HFF-Myc (cell line): ENCODE measurements around the gene LRRTM4.

Source experiments
- DNase-seq: peaks from one replicate; pipeline ENCODE4 v3.0.0-alpha.2; 2011; ENCODE audit warnings: low read depth; ENCODE audit errors: extremely low read depth
- H3K4me3 ChIP-seq: replicated peaks from 2 replicates; pipeline ENCODE4 v1.5.1; 2011; ENCODE audit warnings: low read depth, mild to moderate bottlenecking, control low read depth, low read length
- CTCF ChIP-seq: IDR thresholded peaks from 2 replicates; pipeline ENCODE4 v1.5.1; 2012; ENCODE audit warnings: mild to moderate bottlenecking, low read depth, low read length, control low read depth; ENCODE audit errors: missing control alignments

The LRRTM4 gene

GRCh38 chr2:76930056-76930744, 592.0 kb downstream of the LRRTM4 start:
- no peak for DNase-seq
- TF ChIP-seq CTCF: no peak
- H3K4me3 ChIP-seq: no peak overlapping the region

- TF ChIP-seq CTCF: no peak
- DNase-seq: no peak
- no peak overlapping the region for H3K4me3 ChIP-seq
These were observed 594.1 kb downstream of the LRRTM4 start for GRCh38 chr2:76928026-76928425.

- H3K4me3 ChIP-seq: no peak overlapping the region
- DNase-seq: no peak
- no peak for TF ChIP-seq CTCF
These were observed 601.2 kb downstream of the LRRTM4 start for GRCh38 chr2:76921006-76921405.

GRCh38 chr2:76895469-76895868, 626.7 kb downstream of the LRRTM4 start:
- DNase-seq: no peak
- TF ChIP-seq CTCF: no peak
- H3K4me3 ChIP-seq: no peak overlapping the region

GRCh38 chr2:76870581-76870980, 651.6 kb downstream of the LRRTM4 start:
- DNase-seq: no peak
- no peak overlapping the region for H3K4me3 ChIP-seq
- no peak for TF ChIP-seq CTCF

- TF ChIP-seq CTCF: no peak
- no peak for DNase-seq
- H3K4me3 ChIP-seq: no peak overlapping the region
These were observed 652.2 kb downstream of the LRRTM4 start for GRCh38 chr2:76870011-76870410.

GRCh38 chr2:76867854-76868253, 654.3 kb downstream of the LRRTM4 start:
- TF ChIP-seq CTCF: no peak
- H3K4me3 ChIP-seq: no peak overlapping the region
- DNase-seq: no peak
